Measurements from ENCODE around the gene RBM8A. TPM values are rescaled to one million over a fixed set of nuclear protein-coding genes. Genes with fewer than 3 reads are reported as not detected.

The RBM8A gene
- polyA plus RNA-seq, 4 donors, result 149 to 227 (median 195) TPM

GRCh38 chr1:145884675-145885074, 42.6 kb downstream of the RBM8A start:
- no peak for DNase-seq (ENCODE audit: low read depth in 4 of 4, low spot score in 3 of 4)

- no peak for DNase-seq (ENCODE audit: low read depth in 4 of 4, low spot score in 3 of 4)
Observed at GRCh38 chr1:145879775-145880174, 47.5 kb downstream of the RBM8A start.

GRCh38 chr1:145878724-145879123, 48.6 kb downstream of the RBM8A start:
- DNase-seq (ENCODE audit: low read depth in 4 of 4, low spot score in 3 of 4), result no peak

- no peak for DNase-seq (ENCODE audit: low read depth in 4 of 4, low spot score in 3 of 4)
Observed at GRCh38 chr1:145877923-145878486, 49.3 kb downstream of the RBM8A start.

DNA sequence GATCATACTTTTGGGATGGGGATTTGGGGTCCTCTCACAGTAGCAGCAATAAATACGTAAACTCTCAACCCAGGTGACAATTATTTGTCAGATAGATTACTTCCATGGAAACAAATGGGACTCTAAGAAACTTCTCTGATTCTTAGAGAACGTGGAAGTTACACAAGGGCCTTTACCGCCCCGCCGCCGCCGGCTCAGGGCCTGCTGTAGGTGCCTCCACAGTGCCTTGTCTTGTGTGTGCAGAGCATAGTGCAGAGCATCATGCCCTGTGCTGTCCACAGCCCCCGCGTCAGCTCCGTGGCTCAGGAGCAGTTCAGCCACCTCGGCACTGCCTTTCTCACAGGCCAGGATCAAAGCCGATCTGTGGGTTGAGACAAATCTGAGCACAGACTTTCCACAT, 52.6 kb downstream of the RBM8A start:
- DNase-seq (ENCODE audit: low read depth in 4 of 4, low spot score in 3 of 4), result no peak

DNA sequence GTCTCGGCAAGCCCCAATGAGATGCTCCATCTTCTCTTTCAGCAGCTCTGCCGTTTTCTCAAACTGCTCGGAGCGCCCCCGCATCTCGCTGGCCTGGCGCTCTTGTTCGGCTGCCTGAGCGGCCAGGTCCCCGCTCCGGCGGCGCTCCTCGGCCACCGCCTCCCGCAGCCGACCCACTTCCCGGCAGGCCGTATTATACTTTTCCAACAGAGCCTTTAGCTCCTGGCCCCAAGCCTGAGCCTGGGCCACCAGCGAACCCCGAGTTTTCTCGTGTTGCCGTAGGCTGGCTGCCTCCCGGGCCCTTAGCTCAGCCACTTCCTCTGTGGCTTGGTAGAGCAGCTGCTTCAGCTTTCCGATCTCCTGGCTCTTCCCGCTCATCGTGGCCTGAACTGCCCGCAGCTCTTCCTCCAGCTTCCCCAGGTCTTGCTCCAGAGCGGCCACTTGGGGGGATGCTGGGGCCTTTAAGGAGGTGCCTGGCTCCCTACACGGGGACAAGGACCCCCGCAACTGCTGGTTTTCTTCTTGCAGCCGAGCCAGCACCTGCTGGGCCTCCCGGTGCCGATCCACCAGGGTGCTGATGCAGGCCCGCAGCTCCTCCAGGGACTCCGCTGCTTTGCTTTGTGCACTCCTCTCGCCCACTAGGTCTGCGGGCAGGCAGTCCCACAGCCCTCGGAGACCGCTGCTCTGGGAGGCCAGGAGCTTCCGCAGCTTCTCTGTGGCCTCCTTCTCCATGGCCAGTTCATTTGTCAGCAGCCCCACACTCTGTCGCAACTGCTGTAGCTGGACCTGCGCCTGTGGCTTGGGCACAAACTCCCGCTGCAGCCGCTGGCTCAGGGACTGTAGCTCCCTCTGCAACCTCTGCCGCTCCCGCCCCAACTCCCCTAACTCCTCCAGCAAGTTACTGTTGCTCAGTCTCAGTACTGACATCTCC, 55.0 kb downstream of the RBM8A start:
- DNase-seq (ENCODE audit: low read depth in 4 of 4, low spot score in 3 of 4), result peak in 1 of 4 donors; percentile 29

Other genes with a start within 250 kb of the RBM8A start
- 100 to 1,000 TPM in 3 of 4 donors, 1 to 10 TPM in 1; 4.1 to 204 (median 147) TPM for gene PDZK1, start 220.1 kb downstream of the RBM8A start, polyA plus RNA-seq (ENCODE audit: insufficient read length in 4 of 4)
- gene CD160, start 208.0 kb downstream of the RBM8A start, polyA plus RNA-seq (ENCODE audit: insufficient read length in 4 of 4), result 1 to 10 TPM in 3 of 4 donors, under 1 TPM in 1; 0.70 to 2.9 (median 1.2) TPM
- gene RNF115, start 103.4 kb downstream of the RBM8A start, polyA plus RNA-seq (ENCODE audit: insufficient read length in 4 of 4), result 10 to 100 TPM; 12.7 to 20.2 (median 16.2) TPM
- gene POLR3C, start 103.3 kb downstream of the RBM8A start, polyA plus RNA-seq (ENCODE audit: insufficient read length in 4 of 4), result 10 to 100 TPM; 29.5 to 36.7 (median 35.1) TPM
- gene NUDT17, start 81.9 kb downstream of the RBM8A start, polyA plus RNA-seq (ENCODE audit: insufficient read length in 4 of 4), result 1 to 10 TPM; 4.4 to 7.4 (median 5.8) TPM
- 10 to 100 TPM; 54.0 to 80.5 (median 57.7) TPM for gene PIAS3, start 68.4 kb downstream of the RBM8A start, polyA plus RNA-seq (ENCODE audit: insufficient read length in 4 of 4)
- 1 to 10 TPM; 2.0 to 4.9 (median 2.4) TPM for gene ANKRD35, start 41.6 kb downstream of the RBM8A start, polyA plus RNA-seq (ENCODE audit: insufficient read length in 4 of 4)
- gene ITGA10, start 17.4 kb downstream of the RBM8A start, polyA plus RNA-seq (ENCODE audit: insufficient read length in 4 of 4), result 1 to 10 TPM in 3 of 4 donors, under 1 TPM in 1; 0.64 to 2.8 (median 1.5) TPM
- gene PEX11B, start 8.8 kb downstream of the RBM8A start, polyA plus RNA-seq (ENCODE audit: insufficient read length in 4 of 4), result 10 to 100 TPM; 37.2 to 60.5 (median 54.1) TPM
- 10 to 100 TPM; 21.6 to 58.4 (median 30.7) TPM for gene LIX1L, start 30.5 kb upstream of the RBM8A start, polyA plus RNA-seq (ENCODE audit: insufficient read length in 4 of 4)
- gene ANKRD34A, start 37.1 kb upstream of the RBM8A start, polyA plus RNA-seq (ENCODE audit: insufficient read length in 4 of 4), result 1 to 10 TPM in 1 of 4 donors, under 1 TPM in 3; 0.49 to 1.1 (median 0.65) TPM
- 10 to 100 TPM; 30.5 to 39.9 (median 39.3) TPM for gene POLR3GL, start 37.2 kb upstream of the RBM8A start, polyA plus RNA-seq (ENCODE audit: insufficient read length in 4 of 4)
- 100 to 1,000 TPM; 408 to 575 (median 469) TPM for gene TXNIP, start 69.1 kb upstream of the RBM8A start, polyA plus RNA-seq (ENCODE audit: insufficient read length in 4 of 4)
- gene HJV, start 94.3 kb upstream of the RBM8A start, polyA plus RNA-seq (ENCODE audit: insufficient read length in 4 of 4), result under 1 TPM; 0.08 to 0.45 (median 0.19) TPM
- gene NBPF10, start 217.3 kb upstream of the RBM8A start, polyA plus RNA-seq (ENCODE audit: insufficient read length in 4 of 4), result 1 to 10 TPM; 1.9 to 4.3 (median 3.8) TPM

Measured in left renal pelvis (tissue), 4 donors.